GM13976 (cell line): Measurements from ENCODE around the gene GALNT10.

Experiments used
- DNase-seq: peaks from one replicate; pipeline ENCODE4 v3.0.0; 2012; ENCODE audit warnings: low spot score
- in situ Hi-C: fragments of 300-500 bp; cut with MboI; formaldehyde crosslinking; loops from one replicate; pipeline ENCODE4 v1.12.0; 2022; ENCODE audit warnings: low sequenced_read_pairs, mixed read lengths, inconsistent platforms; ENCODE audit not compliant: unreplicated experiment
- TF ChIP-seq, protein P1 (sequence below): IDR thresholded peaks from 2 replicates; pipeline ENCODE4 v1.5.1; 2012; ENCODE audit warnings: borderline replicate concordance, mild to moderate bottlenecking; ENCODE audit not compliant: insufficient read depth; ENCODE audit errors: extremely low read depth, missing control alignments, control extremely low read depth

The GALNT10 gene

DNA sequence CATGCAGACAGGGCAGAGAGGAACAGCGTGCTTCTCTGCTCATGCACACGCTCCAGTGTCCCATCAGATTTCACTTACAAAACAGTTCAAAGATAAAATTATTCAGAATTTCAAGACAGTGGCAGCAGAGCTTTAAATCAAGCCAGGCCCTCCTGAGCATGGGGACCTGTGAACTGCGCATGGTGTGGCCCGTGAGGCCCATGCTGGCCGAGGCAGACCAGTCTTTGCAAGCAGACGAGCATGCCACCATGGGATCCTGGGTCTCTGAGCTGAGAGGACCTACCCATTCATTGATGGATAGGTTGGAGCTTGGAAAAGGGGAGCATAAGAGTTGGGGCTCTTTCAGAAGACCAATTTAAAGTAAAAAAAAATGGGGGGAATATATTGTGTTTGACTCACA, 220.3 kb downstream of the GALNT10 start:
- TF ChIP-seq, protein P1, sequence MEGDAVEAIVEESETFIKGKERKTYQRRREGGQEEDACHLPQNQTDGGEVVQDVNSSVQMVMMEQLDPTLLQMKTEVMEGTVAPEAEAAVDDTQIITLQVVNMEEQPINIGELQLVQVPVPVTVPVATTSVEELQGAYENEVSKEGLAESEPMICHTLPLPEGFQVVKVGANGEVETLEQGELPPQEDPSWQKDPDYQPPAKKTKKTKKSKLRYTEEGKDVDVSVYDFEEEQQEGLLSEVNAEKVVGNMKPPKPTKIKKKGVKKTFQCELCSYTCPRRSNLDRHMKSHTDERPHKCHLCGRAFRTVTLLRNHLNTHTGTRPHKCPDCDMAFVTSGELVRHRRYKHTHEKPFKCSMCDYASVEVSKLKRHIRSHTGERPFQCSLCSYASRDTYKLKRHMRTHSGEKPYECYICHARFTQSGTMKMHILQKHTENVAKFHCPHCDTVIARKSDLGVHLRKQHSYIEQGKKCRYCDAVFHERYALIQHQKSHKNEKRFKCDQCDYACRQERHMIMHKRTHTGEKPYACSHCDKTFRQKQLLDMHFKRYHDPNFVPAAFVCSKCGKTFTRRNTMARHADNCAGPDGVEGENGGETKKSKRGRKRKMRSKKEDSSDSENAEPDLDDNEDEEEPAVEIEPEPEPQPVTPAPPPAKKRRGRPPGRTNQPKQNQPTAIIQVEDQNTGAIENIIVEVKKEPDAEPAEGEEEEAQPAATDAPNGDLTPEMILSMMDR, result no peak
- in situ Hi-C loops, result no loop called here
- DNase-seq, result no peak

DNA sequence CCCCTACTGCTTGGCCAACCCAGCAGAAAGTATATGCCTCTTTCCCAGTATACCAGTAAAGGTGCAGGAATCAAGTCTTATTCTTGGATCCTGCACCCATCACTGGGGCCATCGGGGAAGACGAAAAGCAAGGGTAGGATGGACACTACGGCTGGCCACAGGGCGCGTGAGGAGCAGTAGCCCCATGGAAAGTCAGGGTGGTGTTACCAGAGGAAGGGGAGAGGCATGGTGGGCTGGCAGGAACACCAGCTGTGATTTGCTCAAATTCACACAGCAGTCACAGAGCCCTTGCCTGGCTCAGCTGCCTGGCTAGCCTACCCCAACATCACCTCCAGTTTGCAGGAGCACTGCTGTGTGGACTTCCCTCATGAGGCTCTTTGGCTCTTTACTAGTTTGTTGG, 220.8 kb downstream of the GALNT10 start:
- TF ChIP-seq, protein P1, result no peak
- in situ Hi-C loops, result no loop called here
- DNase-seq, result no peak

DNA sequence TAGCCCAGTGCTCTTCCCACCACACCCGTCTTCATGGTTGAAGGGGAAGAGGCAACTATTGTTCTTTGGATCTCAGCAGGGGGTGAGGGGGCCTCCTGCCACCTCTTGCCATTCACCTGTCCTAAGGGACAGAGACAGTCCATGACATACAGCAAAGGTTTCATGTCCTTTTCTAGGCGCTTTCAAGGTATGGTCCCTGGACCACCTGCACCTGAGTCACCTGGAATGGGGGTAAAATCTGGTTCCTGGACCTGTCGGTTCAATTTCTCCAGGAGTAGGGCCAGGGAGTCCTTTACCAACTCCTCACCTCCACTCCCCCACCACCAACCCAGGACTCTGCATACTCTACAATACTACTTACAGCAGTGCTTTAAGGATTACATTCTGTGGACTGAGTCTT, 221.8 kb downstream of the GALNT10 start:
- in situ Hi-C loops, result no loop called here
- TF ChIP-seq, protein P1, result no peak

DNA sequence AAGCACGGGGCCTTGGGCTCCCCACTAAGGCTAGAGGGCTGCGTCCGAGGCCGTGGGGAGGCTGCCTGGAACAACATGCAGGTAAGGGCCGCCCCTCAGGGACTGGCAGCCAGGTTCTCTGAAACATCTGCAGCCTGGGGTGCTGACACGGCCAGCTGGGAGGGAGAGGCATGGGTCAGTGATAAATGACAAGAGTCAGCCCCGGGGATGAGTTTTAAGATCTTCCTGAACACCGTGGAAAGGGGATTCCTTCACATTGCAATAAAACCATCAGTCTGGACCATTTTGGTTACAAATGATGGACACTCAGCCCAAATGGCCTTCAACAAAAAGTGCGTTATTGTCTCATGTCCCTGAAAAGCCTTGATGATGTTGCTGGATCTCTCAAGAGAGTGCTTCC, 222.4 kb downstream of the GALNT10 start:
- TF ChIP-seq, protein P1, result no peak
- in situ Hi-C loops, result no loop called here

More for the DNA sequence above, 221.8 kb downstream of the GALNT10 start:
- no peak for DNase-seq

DNA sequence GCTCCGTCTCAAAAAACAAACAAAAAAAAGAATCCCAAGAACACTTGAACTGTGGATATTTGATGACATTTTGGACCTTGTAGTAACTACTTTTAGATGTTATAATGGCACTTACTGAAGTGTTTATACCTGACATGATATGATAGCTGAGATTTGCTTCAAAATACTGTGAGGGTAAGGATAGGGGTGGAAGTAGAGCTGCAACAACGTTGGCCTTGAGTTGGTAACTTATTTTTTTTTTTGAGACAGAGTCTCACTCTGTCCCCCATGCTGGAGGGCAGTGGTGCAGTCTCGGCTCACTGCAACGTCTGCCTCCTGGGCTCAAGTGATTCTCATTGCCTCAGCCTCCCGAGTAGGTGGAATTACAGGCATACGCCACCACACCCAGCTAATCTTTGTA, 224.6 kb downstream of the GALNT10 start:
- in situ Hi-C loops, result no loop called here
- TF ChIP-seq, protein P1, result no peak
- DNase-seq, result no peak

More for the DNA sequence above, 222.4 kb downstream of the GALNT10 start:
- no peak for DNase-seq

DNA sequence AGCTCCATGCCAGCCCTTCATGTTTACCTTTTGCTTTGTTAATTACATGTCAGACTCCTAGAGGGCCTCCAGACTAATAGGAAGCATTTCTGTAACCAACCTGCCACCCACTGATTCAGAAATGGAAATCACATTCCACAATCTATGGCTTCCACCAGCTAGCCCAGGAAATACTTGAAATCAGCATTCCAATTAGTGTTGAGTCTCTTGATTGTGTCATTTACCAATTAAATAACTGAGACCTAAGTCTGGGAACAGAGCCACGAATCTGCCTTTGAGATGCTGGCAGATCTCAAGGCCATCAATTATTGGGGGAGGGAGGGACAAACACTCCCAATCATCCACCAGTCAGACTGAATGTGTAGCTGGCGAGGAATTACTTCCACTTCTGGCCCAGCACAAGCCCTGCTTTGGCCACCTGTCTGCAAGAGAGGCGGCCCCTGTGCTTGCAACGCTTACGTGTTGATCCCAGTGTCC, 227.8 kb downstream of the GALNT10 start:
- no peak for DNase-seq
- in situ Hi-C loops, result no loop called here

More for the DNA sequence above, 227.8 kb downstream of the GALNT10 start:
- TF ChIP-seq, protein P1, result no peak
